Neuronal stem cell (in vitro differentiated cells): ENCODE data around the gene CFTR.

Source experiments
- DNase-seq: peaks from one replicate; pipeline ENCODE4 v3.0.0-alpha.2; 2013; ENCODE audit warnings: low spot score
- H2AFZ ChIP-seq: one replicate; pipeline ENCODE4 v1.6.1; 2013; ENCODE audit warnings: mild to moderate bottlenecking, low read length, inconsistent platforms
- H2AK5ac ChIP-seq: 2 replicates; pipeline ENCODE4 v1.6.1; 2013; ENCODE audit warnings: low read depth, mild to moderate bottlenecking, inconsistent platforms, low read length, moderate library complexity, mixed read lengths
- H2BK120ac ChIP-seq: 2 replicates; pipeline ENCODE4 v1.6.1; 2013; ENCODE audit warnings: low read depth, mild to moderate bottlenecking, inconsistent platforms, low read length, moderate library complexity, mixed read lengths
- H2BK12ac ChIP-seq: one replicate; pipeline ENCODE4 v1.6.1; 2013; ENCODE audit warnings: low read length, inconsistent platforms
- H2BK15ac ChIP-seq: 2 replicates; pipeline ENCODE4 v1.6.1; 2013; ENCODE audit warnings: mild to moderate bottlenecking, low read length, inconsistent platforms, mixed read lengths
- H2BK5ac ChIP-seq: one replicate; pipeline ENCODE4 v1.6.1; 2013; ENCODE audit warnings: inconsistent platforms, mild to moderate bottlenecking, low read length, moderate library complexity
- H3K14ac ChIP-seq: one replicate; pipeline ENCODE4 v1.6.1; 2013; ENCODE audit warnings: low read length, inconsistent platforms
- H3K18ac ChIP-seq: 2 replicates; pipeline ENCODE4 v1.6.1; 2013; ENCODE audit warnings: low read length, inconsistent platforms
- H3K23ac ChIP-seq: 2 replicates; pipeline ENCODE4 v1.6.1; 2013; ENCODE audit warnings: low read depth, mild to moderate bottlenecking, mixed read lengths, low read length, inconsistent platforms; ENCODE audit not compliant: poor library complexity
- H3K27ac ChIP-seq: replicated peaks from 3 replicates; pipeline ENCODE4 v1.5.1; 2013; ENCODE audit warnings: low read length, inconsistent platforms
- H3K27me3 ChIP-seq, 3 experiments: 2 replicates each; pipeline ENCODE4 v1.6.1; 2013; ENCODE audit warnings: low read length in 3 of 3, mild to moderate bottlenecking in 2 of 3, inconsistent platforms in 1 of 3, low read depth in 1 of 3, mixed read lengths in 1 of 3, moderate library complexity in 1 of 3; ENCODE audit not compliant: control insufficient read depth in 3 of 3, insufficient read depth in 3 of 3
- H3K36me3 ChIP-seq, 2 donors: replicated peaks in 1 of 2; 2 replicates each; pipeline ENCODE4 v1.6.1; 2013; ENCODE audit warnings: low read length in 2 of 2; ENCODE audit not compliant: control insufficient read depth in 2 of 2, insufficient read depth in 2 of 2
- H3K4ac ChIP-seq: 2 replicates; pipeline ENCODE4 v1.6.1; 2013; ENCODE audit warnings: inconsistent platforms, mild to moderate bottlenecking, low read length, moderate library complexity
- H3K4me1 ChIP-seq, 2 donors: 1 replicate in 1 of 2; 2 replicates in 1 of 2; pipeline ENCODE4 v1.6.1; 2013; ENCODE audit warnings: low read length in 2 of 2, low read depth in 1 of 2; ENCODE audit not compliant: control insufficient read depth in 2 of 2, insufficient read depth in 1 of 2
- H3K4me2 ChIP-seq: one replicate; pipeline ENCODE4 v1.6.1; 2013; ENCODE audit warnings: mild to moderate bottlenecking, low read length, inconsistent platforms; ENCODE audit not compliant: insufficient read depth, poor library complexity, severe bottlenecking
- H3K4me3 ChIP-seq, 2 donors: 2 replicates each; pipeline ENCODE4 v1.5.1; 2013; ENCODE audit warnings: low read length in 2 of 2, mild to moderate bottlenecking in 2 of 2, inconsistent platforms in 1 of 2, moderate library complexity in 1 of 2
- H3K79me1 ChIP-seq: one replicate; pipeline ENCODE4 v1.6.1; 2013; ENCODE audit warnings: low read depth, mild to moderate bottlenecking, inconsistent platforms, low read length, moderate library complexity
- H3K9ac ChIP-seq: one replicate; pipeline ENCODE4 v1.6.1; 2013; ENCODE audit warnings: mild to moderate bottlenecking, low read depth, low read length, inconsistent platforms; ENCODE audit not compliant: poor library complexity
- H3K9me3 ChIP-seq, 2 donors: replicated peaks in 1 of 2; 2 replicates each; pipeline versions ENCODE3 to v1.6.1; 2013; ENCODE audit warnings: low read length in 2 of 2, mild to moderate bottlenecking in 2 of 2, inconsistent platforms in 1 of 2, low read depth in 1 of 2, mixed read lengths in 1 of 2, moderate library complexity in 1 of 2; ENCODE audit not compliant: control insufficient read depth in 2 of 2, insufficient read depth in 1 of 2
- H4K8ac ChIP-seq: one replicate; pipeline ENCODE4 v1.6.1; 2013; ENCODE audit warnings: low read depth, mild to moderate bottlenecking, inconsistent platforms, low read length, moderate library complexity
- H4K91ac ChIP-seq: one replicate; pipeline ENCODE4 v1.6.1; 2013; ENCODE audit warnings: low read length, low read depth, mild to moderate bottlenecking, inconsistent platforms; ENCODE audit not compliant: poor library complexity
- WGBS, 2 donors: extraction: QIAGEN DNeasy Blood & Tissue Kit; methylation state at CpG; one replicate each; pipeline ENCODE4 v1.1.7; 2013; ENCODE audit warnings: missing lambda C conversion rate in 2 of 2, mixed read lengths in 1 of 2; ENCODE audit not compliant: insufficient read length in 2 of 2, insufficient replicate concordance in 1 of 2; ENCODE audit errors: extremely low coverage in 2 of 2; 5-methylcytosine and 5-hydroxymethylcytosine counted together

The CFTR gene

DNA sequence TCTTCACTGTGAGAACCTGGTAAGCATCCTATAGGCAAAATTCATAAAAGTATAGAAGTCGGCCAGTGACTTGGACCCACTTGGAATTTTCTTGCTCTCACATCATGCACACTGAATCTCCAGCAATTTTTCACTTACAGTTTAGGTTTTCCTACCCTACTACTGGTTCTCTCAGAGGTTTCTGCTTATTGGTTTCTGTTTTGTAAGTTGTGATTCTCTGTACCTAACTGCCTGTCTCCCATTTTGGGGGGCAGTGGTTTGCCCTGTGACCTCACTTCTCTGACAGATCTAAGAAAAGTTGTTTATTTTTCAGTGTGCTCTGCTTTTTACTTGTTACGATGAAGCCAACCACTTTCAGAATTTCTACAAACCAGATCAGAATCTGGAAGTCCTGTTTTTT lies 158.1 kb downstream of the CFTR start:
- H4K91ac ChIP-seq: no peak overlapping the region
- H3K23ac ChIP-seq: no peak overlapping the region
- H2BK120ac ChIP-seq: no peak overlapping the region
- no peak overlapping the region for H3K14ac ChIP-seq
- no peaks in the 10 kb centered on the region for H3K79me1 ChIP-seq
- no peaks in the 10 kb centered on the region for H3K27me3 ChIP-seq
- WGBS, 2 donors: no CpG with 5 or more reads among the region's 2 CpGs
- no peak overlapping the region for H2AK5ac ChIP-seq
- peaks cover 0 to 5% of the 10 kb centered on the region in 2 donors for H3K9me3 ChIP-seq
- H3K27ac ChIP-seq: no peak overlapping the region
- no peak overlapping the region for H3K4ac ChIP-seq
- no peak overlapping the region for H3K4me3 ChIP-seq
- no peak for DNase-seq
- no peak overlapping the region for H2AFZ ChIP-seq
- no peaks in the 10 kb centered on the region for H3K4me1 ChIP-seq
- H3K36me3 ChIP-seq: no peaks in the 10 kb centered on the region
- H4K8ac ChIP-seq: no peak overlapping the region
- H2BK12ac ChIP-seq: no peak overlapping the region
- no peak overlapping the region for H2BK5ac ChIP-seq
- no peak overlapping the region for H3K18ac ChIP-seq
- no peak overlapping the region for H2BK15ac ChIP-seq
- no peak overlapping the region for H3K4me2 ChIP-seq
- no peak overlapping the region for H3K9ac ChIP-seq

- H3K18ac ChIP-seq: no peak overlapping the region
- no peak overlapping the region for H2AK5ac ChIP-seq
- DNase-seq: no peak
- no peak overlapping the region for H3K4me2 ChIP-seq
- no peak overlapping the region for H3K27ac ChIP-seq
- H3K4me3 ChIP-seq: no peak overlapping the region
- H3K4me1 ChIP-seq: no peaks in the 10 kb centered on the region
- H3K36me3 ChIP-seq: no peaks in the 10 kb centered on the region
- no peak overlapping the region for H2BK120ac ChIP-seq
- H3K14ac ChIP-seq: no peak overlapping the region
- H3K27me3 ChIP-seq: no peaks in the 10 kb centered on the region
- H4K8ac ChIP-seq: no peak overlapping the region
- no peak overlapping the region for H3K9ac ChIP-seq
- WGBS, 2 donors: no CpG with 5 or more reads among the region's 2 CpGs
- no peak overlapping the region for H3K4ac ChIP-seq
- no peak overlapping the region for H2BK15ac ChIP-seq
- H2BK5ac ChIP-seq: no peak overlapping the region
- H3K23ac ChIP-seq: no peak overlapping the region
- H2BK12ac ChIP-seq: no peak overlapping the region
- no peaks in the 10 kb centered on the region for H3K79me1 ChIP-seq
- no peak overlapping the region for H2AFZ ChIP-seq
- no peaks in the 10 kb centered on the region for H3K9me3 ChIP-seq
- H4K91ac ChIP-seq: no peak overlapping the region
Observed at GRCh38 chr7:117639966-117640365, 160.1 kb downstream of the CFTR start.

DNA sequence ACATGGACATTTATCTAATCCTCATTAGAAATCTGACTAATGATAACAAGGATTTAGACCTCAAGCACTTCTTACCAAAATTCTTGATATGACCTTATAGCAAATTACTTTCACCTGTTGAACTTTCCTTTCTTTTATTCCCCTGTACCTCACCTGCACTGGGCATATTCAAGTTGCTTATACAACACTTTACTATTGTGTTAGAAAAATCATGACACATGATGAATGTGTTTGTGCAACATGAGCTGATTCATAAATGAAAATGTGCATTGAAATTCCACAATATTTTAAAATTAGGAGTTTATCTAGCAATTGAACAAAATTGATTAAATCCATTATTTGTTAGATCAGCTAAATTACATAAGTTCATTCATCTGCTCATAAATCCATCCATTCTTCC lies 160.6 kb downstream of the CFTR start:
- H3K79me1 ChIP-seq: no peaks in the 10 kb centered on the region
- no peak overlapping the region for H3K4me2 ChIP-seq
- no peak overlapping the region for H3K4me3 ChIP-seq
- H2AK5ac ChIP-seq: no peak overlapping the region
- no peak overlapping the region for H3K9ac ChIP-seq
- no peak overlapping the region for H2BK15ac ChIP-seq
- no peak overlapping the region for H2BK12ac ChIP-seq
- H3K27ac ChIP-seq: no peak overlapping the region
- no peak overlapping the region for H2BK5ac ChIP-seq
- H2AFZ ChIP-seq: no peak overlapping the region
- H3K36me3 ChIP-seq: no peaks in the 10 kb centered on the region
- H3K23ac ChIP-seq: no peak overlapping the region
- H3K27me3 ChIP-seq: no peaks in the 10 kb centered on the region
- H2BK120ac ChIP-seq: no peak overlapping the region
- H3K4ac ChIP-seq: no peak overlapping the region
- no peak overlapping the region for H3K18ac ChIP-seq
- no peaks in the 10 kb centered on the region for H3K4me1 ChIP-seq
- DNase-seq: no peak
- H4K91ac ChIP-seq: no peak overlapping the region
- no peak overlapping the region for H3K14ac ChIP-seq
- H4K8ac ChIP-seq: no peak overlapping the region
- no peaks in the 10 kb centered on the region for H3K9me3 ChIP-seq

- Histone ChIP-seq H3K23ac (no peak overlapping the region), H3K4me2 (no peak overlapping the region), H2AK5ac (no peak overlapping the region), H3K27ac (no peak overlapping the region), H3K4ac (no peak overlapping the region), H3K9me3 (no peaks in the 10 kb centered on the region), H3K18ac (no peak overlapping the region), H2BK15ac (no peak overlapping the region), H2BK5ac (no peak overlapping the region), H3K4me1 (no peaks in the 10 kb centered on the region), H3K36me3 (no peaks in the 10 kb centered on the region), H2BK120ac (no peak overlapping the region), H2AFZ (no peak overlapping the region), H3K9ac (no peak overlapping the region), H3K4me3 (no peak overlapping the region), H3K14ac (no peak overlapping the region), H3K27me3 (no peaks in the 10 kb centered on the region), H4K91ac (no peak overlapping the region), H2BK12ac (no peak overlapping the region), H3K79me1 (no peaks in the 10 kb centered on the region), H4K8ac (no peak overlapping the region)
- no peak for DNase-seq
Observed at GRCh38 chr7:117645481-117646165, 165.8 kb downstream of the CFTR start.
